Measurements from ENCODE around the gene AGMAT. TPM values are rescaled to one million over a fixed set of nuclear protein-coding genes. Genes with fewer than 3 reads are reported as not detected.
A peak's percentile ranks its signal among the peaks of the same experiment; 100 is the strongest.

The AGMAT gene
- total and polyA plus RNA-seq, 8 donors = 0.28 to 1.0 (median 0.50) TPM

GRCh38 chr1:15531003-15531402 lies 53.8 kb downstream of the AGMAT start:
- 94 to 95% methylated on average over 4 of the region's 4 CpGs for WGBS, 2 donors
- Histone ChIP-seq H3K27ac (no peak overlapping the region), H3K4me1 (peaks cover 8 to 18% (median 15%) of the 10 kb centered on the region in 3 donors), H3K9me3 (no peaks in the 10 kb centered on the region), H3K27me3 (no peaks in the 10 kb centered on the region), H3K36me3 (peaks cover 0 to 8% (median 3%) of the 10 kb centered on the region in 3 donors), H3K4me3 (no peak overlapping the region)
- no peak for DNase-seq
- FAIRE-seq = no peak
- intact Hi-C loops (cut with DNase I) = no loop called here
- no peak for TF ChIP-seq CTCF (IDR thresholded peaks at IDR 0.05)
- ATAC-seq = no peak

- no peak for TF ChIP-seq CTCF (IDR thresholded peaks at IDR 0.05)
- Histone ChIP-seq H3K4me3 (peak within 1 kb of the TSS; percentile 47 to 89 (median 70)), H3K27ac (peak within 1 kb of the TSS; percentile 72 to 97 (median 90)), H3K4me1 (peaks cover 19 to 28% (median 22%) of the 10 kb centered on the region in 3 donors), H3K9me3 (no peaks in the 10 kb centered on the region), H3K27me3 (no peaks in the 10 kb centered on the region), H3K36me3 (no peaks in the 10 kb centered on the region)
- DNase-seq (peak; percentile 93 to 100 (median 100)), FAIRE-seq (peak; percentile 97), ATAC-seq (peak; percentile 59 to 70 (median 64))
- intact Hi-C loops (cut with DNase I) = no loop called here
- WGBS, 2 donors = 1% methylated on average over 54 to 65 of the region's 65 CpGs
Observed at GRCh38 chr1:15526490-15527339, 58.1 kb downstream of the AGMAT start, which contains the start of gene DNAJC16. DNAJC16 (plus strand) TSS chr1:15526848; CDS start chr1:15529106, 2,258 bp downstream.

- ATAC-seq = no peak
- H3K36me3 ChIP-seq = no peaks in the 10 kb centered on the region
- no peak for FAIRE-seq
- no peaks in the 10 kb centered on the region for H3K27me3 ChIP-seq
- H3K4me3 ChIP-seq = peak overlapping the region in 2 of 4 donors; percentile 79 to 89
- TF ChIP-seq CTCF (IDR thresholded peaks at IDR 0.05) = no peak
- H3K9me3 ChIP-seq = no peaks in the 10 kb centered on the region
- 7% methylated on average over 9 of the region's 9 CpGs for WGBS, 2 donors
- peak in 2 of 6 donors; percentile 41 to 55 for DNase-seq
- H3K4me1 ChIP-seq = peaks cover 19 to 28% (median 22%) of the 10 kb centered on the region in 3 donors
- peak overlapping the region; percentile 72 to 97 (median 90) for H3K27ac ChIP-seq
- intact Hi-C loops (cut with DNase I) = no loop called here
Observed at GRCh38 chr1:15526021-15526489, 58.8 kb downstream of the AGMAT start.

- Histone ChIP-seq H3K36me3 (no peaks in the 10 kb centered on the region), H3K27me3 (no peaks in the 10 kb centered on the region), H3K4me1 (peaks cover 19 to 28% (median 22%) of the 10 kb centered on the region in 3 donors), H3K27ac (peak overlapping the region; percentile 72 to 97 (median 90)), H3K9me3 (no peaks in the 10 kb centered on the region), H3K4me3 (peak overlapping the region in 3 of 4 donors; percentile 21 to 89 (median 29))
- ATAC-seq = peak in 3 of 4 donors; percentile 67 to 73 (median 72)
- no peak for TF ChIP-seq CTCF (IDR thresholded peaks at IDR 0.05)
- peak in 2 of 6 donors; percentile 47 to 99 for DNase-seq
- FAIRE-seq = no peak
- intact Hi-C loops (cut with DNase I) = no loop called here
- 2 to 3% methylated on average over 40 of the region's 40 CpGs for WGBS, 2 donors
Observed at GRCh38 chr1:15525050-15526020, 59.5 kb downstream of the AGMAT start.
